Measurements from ENCODE around the gene HAAO.

The HAAO gene

GRCh38 chr2:42806786-42807185 lies 14.4 kb upstream of the HAAO start:
- DNase-seq (ENCODE audit: low spot score) = no peak
- Histone ChIP-seq H3K4me3 (no peak overlapping the region), H3K27ac (no peak overlapping the region)
- no peak for TF ChIP-seq CTCF (IDR thresholded peaks at IDR 0.05)

- DNase-seq (ENCODE audit: low spot score) = no peak
- Histone ChIP-seq H3K27ac (no peak overlapping the region), H3K4me3 (no peak overlapping the region)
- TF ChIP-seq CTCF (IDR thresholded peaks at IDR 0.05) = no peak
Observed at GRCh38 chr2:42804891-42805290, 12.5 kb upstream of the HAAO start.

GRCh38 chr2:42804338-42804737 lies 12.0 kb upstream of the HAAO start:
- no peak overlapping the region for H3K27ac ChIP-seq
- TF ChIP-seq CTCF (IDR thresholded peaks at IDR 0.05) = no peak
- no peak for DNase-seq (ENCODE audit: low spot score)
- H3K4me3 ChIP-seq = no peak overlapping the region

GRCh38 chr2:42802150-42802549 lies 9.8 kb upstream of the HAAO start:
- DNase-seq (ENCODE audit: low spot score) = no peak
- no peak overlapping the region for H3K4me3 ChIP-seq
- TF ChIP-seq CTCF (IDR thresholded peaks at IDR 0.05) = no peak
- no peak overlapping the region for H3K27ac ChIP-seq

- no peak for DNase-seq (ENCODE audit: low spot score)
Observed at GRCh38 chr2:42801381-42801780, 9.0 kb upstream of the HAAO start.

GRCh38 chr2:42800981-42801380 lies 8.6 kb upstream of the HAAO start:
- no peak for TF ChIP-seq CTCF (IDR thresholded peaks at IDR 0.05)
- H3K27ac ChIP-seq = peak overlapping the region in 1 of 2 donors; percentile 27
- H3K4me3 ChIP-seq = no peak overlapping the region
- DNase-seq (ENCODE audit: low spot score) = no peak

More at GRCh38 chr2:42801381-42801780, 9.0 kb upstream of the HAAO start:
- no peak overlapping the region for H3K4me3 ChIP-seq
- TF ChIP-seq CTCF (IDR thresholded peaks at IDR 0.05) = no peak
- H3K27ac ChIP-seq = peak overlapping the region in 1 of 2 donors; percentile 27

GRCh38 chr2:42800461-42800962 lies 8.1 kb upstream of the HAAO start:
- H3K27ac ChIP-seq = no peak overlapping the region
- TF ChIP-seq CTCF (IDR thresholded peaks at IDR 0.05) = no peak
- H3K4me3 ChIP-seq = no peak overlapping the region
- no peak for DNase-seq (ENCODE audit: low spot score)

All from coronary artery (tissue), 2 donors.